Neuronal stem cell (in vitro differentiated cells): ENCODE measurements around the gene RASGRF2.
"Not testable (repeated sequence)": the region's sequence is repeated elsewhere in the genome, so short reads cannot be mapped to it uniquely, and the experiment has no call there.

ENCODE experiments used
- DNase-seq: peaks from one replicate; pipeline ENCODE4 v3.0.0-alpha.2; 2013; ENCODE audit warnings: low spot score
- H2AFZ ChIP-seq: one replicate; pipeline ENCODE4 v1.6.1; 2013; ENCODE audit warnings: mild to moderate bottlenecking, low read length, inconsistent platforms
- H2AK5ac ChIP-seq: 2 replicates; pipeline ENCODE4 v1.6.1; 2013; ENCODE audit warnings: low read depth, mild to moderate bottlenecking, inconsistent platforms, low read length, moderate library complexity, mixed read lengths
- H2BK120ac ChIP-seq: 2 replicates; pipeline ENCODE4 v1.6.1; 2013; ENCODE audit warnings: low read depth, mild to moderate bottlenecking, inconsistent platforms, low read length, moderate library complexity, mixed read lengths
- H2BK12ac ChIP-seq: one replicate; pipeline ENCODE4 v1.6.1; 2013; ENCODE audit warnings: low read length, inconsistent platforms
- H2BK15ac ChIP-seq: 2 replicates; pipeline ENCODE4 v1.6.1; 2013; ENCODE audit warnings: mild to moderate bottlenecking, low read length, inconsistent platforms, mixed read lengths
- H2BK5ac ChIP-seq: one replicate; pipeline ENCODE4 v1.6.1; 2013; ENCODE audit warnings: inconsistent platforms, mild to moderate bottlenecking, low read length, moderate library complexity
- H3K14ac ChIP-seq: one replicate; pipeline ENCODE4 v1.6.1; 2013; ENCODE audit warnings: low read length, inconsistent platforms
- H3K18ac ChIP-seq: 2 replicates; pipeline ENCODE4 v1.6.1; 2013; ENCODE audit warnings: low read length, inconsistent platforms
- H3K23ac ChIP-seq: 2 replicates; pipeline ENCODE4 v1.6.1; 2013; ENCODE audit warnings: low read depth, mild to moderate bottlenecking, mixed read lengths, low read length, inconsistent platforms; ENCODE audit not compliant: poor library complexity
- H3K27ac ChIP-seq: replicated peaks from 3 replicates; pipeline ENCODE4 v1.5.1; 2013; ENCODE audit warnings: low read length, inconsistent platforms
- H3K27me3 ChIP-seq, 3 experiments: 2 replicates each; pipeline ENCODE4 v1.6.1; 2013; ENCODE audit warnings: low read length in 3 of 3, mild to moderate bottlenecking in 2 of 3, inconsistent platforms in 1 of 3, low read depth in 1 of 3, mixed read lengths in 1 of 3, moderate library complexity in 1 of 3; ENCODE audit not compliant: control insufficient read depth in 3 of 3, insufficient read depth in 3 of 3
- H3K36me3 ChIP-seq, 2 donors: replicated peaks in 1 of 2; 2 replicates each; pipeline ENCODE4 v1.6.1; 2013; ENCODE audit warnings: low read length in 2 of 2; ENCODE audit not compliant: control insufficient read depth in 2 of 2, insufficient read depth in 2 of 2
- H3K4ac ChIP-seq: 2 replicates; pipeline ENCODE4 v1.6.1; 2013; ENCODE audit warnings: inconsistent platforms, mild to moderate bottlenecking, low read length, moderate library complexity
- H3K4me1 ChIP-seq, 2 donors: 1 replicate in 1 of 2; 2 replicates in 1 of 2; pipeline ENCODE4 v1.6.1; 2013; ENCODE audit warnings: low read length in 2 of 2, low read depth in 1 of 2; ENCODE audit not compliant: control insufficient read depth in 2 of 2, insufficient read depth in 1 of 2
- H3K4me2 ChIP-seq: one replicate; pipeline ENCODE4 v1.6.1; 2013; ENCODE audit warnings: mild to moderate bottlenecking, low read length, inconsistent platforms; ENCODE audit not compliant: insufficient read depth, poor library complexity, severe bottlenecking
- H3K4me3 ChIP-seq, 2 donors: 2 replicates each; pipeline ENCODE4 v1.5.1; 2013; ENCODE audit warnings: low read length in 2 of 2, mild to moderate bottlenecking in 2 of 2, inconsistent platforms in 1 of 2, moderate library complexity in 1 of 2
- H3K79me1 ChIP-seq: one replicate; pipeline ENCODE4 v1.6.1; 2013; ENCODE audit warnings: low read depth, mild to moderate bottlenecking, inconsistent platforms, low read length, moderate library complexity
- H3K9ac ChIP-seq: one replicate; pipeline ENCODE4 v1.6.1; 2013; ENCODE audit warnings: mild to moderate bottlenecking, low read depth, low read length, inconsistent platforms; ENCODE audit not compliant: poor library complexity
- H3K9me3 ChIP-seq, 2 donors: replicated peaks in 1 of 2; 2 replicates each; pipeline versions ENCODE3 to v1.6.1; 2013; ENCODE audit warnings: low read length in 2 of 2, mild to moderate bottlenecking in 2 of 2, inconsistent platforms in 1 of 2, low read depth in 1 of 2, mixed read lengths in 1 of 2, moderate library complexity in 1 of 2; ENCODE audit not compliant: control insufficient read depth in 2 of 2, insufficient read depth in 1 of 2
- H4K8ac ChIP-seq: one replicate; pipeline ENCODE4 v1.6.1; 2013; ENCODE audit warnings: low read depth, mild to moderate bottlenecking, inconsistent platforms, low read length, moderate library complexity
- H4K91ac ChIP-seq: one replicate; pipeline ENCODE4 v1.6.1; 2013; ENCODE audit warnings: low read length, low read depth, mild to moderate bottlenecking, inconsistent platforms; ENCODE audit not compliant: poor library complexity
- WGBS, 2 donors: extraction: QIAGEN DNeasy Blood & Tissue Kit; methylation state at CpG; one replicate each; pipeline ENCODE4 v1.1.7; 2013; ENCODE audit warnings: missing lambda C conversion rate in 2 of 2, mixed read lengths in 1 of 2; ENCODE audit not compliant: insufficient read length in 2 of 2, insufficient replicate concordance in 1 of 2; ENCODE audit errors: extremely low coverage in 2 of 2; 5-methylcytosine and 5-hydroxymethylcytosine counted together

Gene RASGRF2

GRCh38 chr5:81268521-81269196 is 308.5 kb downstream of the RASGRF2 start:
- Histone ChIP-seq H3K23ac (no peak overlapping the region), H3K36me3 (no peaks in the 10 kb centered on the region), H4K8ac (no peak overlapping the region), H3K27ac (no peak overlapping the region), H3K27me3 (no peaks in the 10 kb centered on the region), H3K18ac (no peak overlapping the region), H4K91ac (no peak overlapping the region), H2BK12ac (no peak overlapping the region), H3K79me1 (peaks cover 5% of the 10 kb centered on the region), H3K4ac (no peak overlapping the region), H2BK15ac (no peak overlapping the region), H3K14ac (no peak overlapping the region), H2BK5ac (no peak overlapping the region), H2AK5ac (no peak overlapping the region), H3K9ac (no peak overlapping the region), H3K9me3 (peaks cover 0 to 11% of the 10 kb centered on the region in 2 donors), H2BK120ac (no peak overlapping the region), H3K4me1 (peaks cover 0 to 4% of the 10 kb centered on the region in 2 donors), H2AFZ (no peak overlapping the region), H3K4me2 (no peak overlapping the region), H3K4me3 (no peak overlapping the region)
- WGBS, 2 donors: 80% methylated on average over 1 of the region's 3 CpGs; no CpG with 5 or more reads in 1 of the 2 donors
- no peak for DNase-seq

DNA sequence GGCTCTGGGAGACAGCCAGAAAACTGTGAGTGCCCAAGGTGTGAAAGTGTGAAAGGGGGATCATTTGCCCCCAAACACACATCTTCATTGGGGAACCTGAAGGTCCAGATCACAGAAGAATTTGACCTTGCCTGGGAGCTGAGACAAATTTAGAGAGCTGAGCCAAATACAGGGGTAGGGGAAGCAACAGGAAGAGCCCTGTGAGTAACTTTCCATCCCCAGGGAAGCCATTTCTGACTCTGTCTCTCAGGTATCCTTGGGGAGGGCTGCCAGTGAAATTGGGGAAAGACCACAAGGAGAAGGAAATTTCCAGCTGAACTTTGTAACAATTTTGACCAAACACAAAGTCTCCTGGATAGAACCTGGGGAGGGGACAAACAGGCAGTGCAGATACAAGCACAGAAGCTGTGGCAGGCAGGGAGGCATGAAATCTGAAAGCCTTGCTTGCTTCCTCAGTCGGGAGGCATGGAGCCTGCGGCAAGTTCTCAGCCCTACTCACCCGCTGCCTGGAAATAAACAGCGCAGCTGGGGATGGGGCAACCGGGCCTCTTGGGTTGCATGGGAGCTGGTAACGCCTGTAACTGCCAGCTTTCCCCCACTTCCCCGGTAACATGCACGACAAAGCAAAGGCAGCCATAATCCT is 309.7 kb downstream of the RASGRF2 start:
- no peak overlapping the region for H4K8ac ChIP-seq
- H3K9me3 ChIP-seq: peaks cover 0 to 11% of the 10 kb centered on the region in 2 donors
- no peak overlapping the region for H3K14ac ChIP-seq
- H2BK12ac ChIP-seq: no peak overlapping the region
- H3K18ac ChIP-seq: peak overlapping the region; percentile 3
- peaks cover 5% of the 10 kb centered on the region for H3K79me1 ChIP-seq
- no CpG with 5 or more reads among the region's 8 CpGs for WGBS, 2 donors
- H2BK120ac ChIP-seq: no peak overlapping the region
- no peak overlapping the region for H3K4me2 ChIP-seq
- no peak overlapping the region for H3K4ac ChIP-seq
- no peak for DNase-seq
- no peak overlapping the region for H2AFZ ChIP-seq
- H3K27me3 ChIP-seq: no peaks in the 10 kb centered on the region
- H3K36me3 ChIP-seq: no peaks in the 10 kb centered on the region
- peaks cover 0 to 4% of the 10 kb centered on the region in 2 donors for H3K4me1 ChIP-seq
- no peak overlapping the region for H3K23ac ChIP-seq
- H2BK15ac ChIP-seq: no peak overlapping the region
- H4K91ac ChIP-seq: no peak overlapping the region
- H3K4me3 ChIP-seq: no peak overlapping the region
- no peak overlapping the region for H3K9ac ChIP-seq
- peak overlapping the region; percentile 15 for H3K27ac ChIP-seq
- H2AK5ac ChIP-seq: no peak overlapping the region
- no peak overlapping the region for H2BK5ac ChIP-seq

- not testable (repeated sequence) for H2BK12ac ChIP-seq, H3K36me3 ChIP-seq, H3K4me2 ChIP-seq, H2AFZ ChIP-seq, H2AK5ac ChIP-seq, H3K4me3 ChIP-seq, H4K91ac ChIP-seq, H3K79me1 ChIP-seq, H4K8ac ChIP-seq, H3K4ac ChIP-seq, H3K4me1 ChIP-seq, H3K9ac ChIP-seq, H2BK5ac ChIP-seq, H3K14ac ChIP-seq, H3K27me3 ChIP-seq, H2BK120ac ChIP-seq, H3K23ac ChIP-seq, DNase-seq, H2BK15ac ChIP-seq
- Histone ChIP-seq H3K9me3 (peaks cover 0 to 13% of the 10 kb centered on the region in 2 donors), H3K18ac (peak overlapping the region; percentile 3), H3K27ac (peak overlapping the region; percentile 15)
- no CpG with 5 or more reads among the region's 2 CpGs for WGBS, 2 donors
Measured at GRCh38 chr5:81270394-81271027, 310.3 kb downstream of the RASGRF2 start.
